OCI-LY1 (cell line): ENCODE measurements around the gene ARHGEF28.

Experiments
- EZH2 ChIP-seq: fragments of 200-600 bp; sonication (generic), shearing (Covaris generic); IDR thresholded peaks from 2 replicates; pipeline ENCODE4 v1.8.0; 2017; ENCODE audit warnings: borderline replicate concordance, mixed run types, mild to moderate bottlenecking, antibody characterized with exemption, low read length, moderate library complexity, mixed read lengths
- TF ChIP-seq, protein P1 (sequence below): fragments of 200-600 bp; sonication (generic), shearing (Covaris generic); IDR thresholded peaks from 2 replicates; pipeline ENCODE4 v1.5.1; 2017; ENCODE audit warnings: mild to moderate bottlenecking, antibody characterized with exemption, low read length, moderate library complexity, mixed read lengths

DNA sequence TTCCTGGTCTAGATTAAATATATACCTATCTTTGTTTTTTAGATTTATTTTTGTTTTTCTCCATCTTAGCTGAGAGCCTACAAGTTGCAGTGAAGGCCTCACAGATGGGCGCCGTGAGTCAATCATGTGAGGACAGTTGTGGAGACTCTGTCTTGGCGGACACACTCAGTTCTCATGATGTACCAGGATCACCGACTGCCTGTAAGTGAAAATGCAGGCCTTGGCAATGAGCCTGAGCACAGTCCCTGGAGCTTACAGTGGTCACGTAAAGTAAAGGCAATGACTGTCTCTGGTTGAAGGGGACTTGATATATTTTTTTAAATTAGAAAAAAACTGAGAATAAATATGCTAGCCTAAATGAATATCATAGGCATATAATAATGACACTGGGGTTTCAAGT, 271.9 kb downstream of the ARHGEF28 start:
- TF ChIP-seq, protein P1, sequence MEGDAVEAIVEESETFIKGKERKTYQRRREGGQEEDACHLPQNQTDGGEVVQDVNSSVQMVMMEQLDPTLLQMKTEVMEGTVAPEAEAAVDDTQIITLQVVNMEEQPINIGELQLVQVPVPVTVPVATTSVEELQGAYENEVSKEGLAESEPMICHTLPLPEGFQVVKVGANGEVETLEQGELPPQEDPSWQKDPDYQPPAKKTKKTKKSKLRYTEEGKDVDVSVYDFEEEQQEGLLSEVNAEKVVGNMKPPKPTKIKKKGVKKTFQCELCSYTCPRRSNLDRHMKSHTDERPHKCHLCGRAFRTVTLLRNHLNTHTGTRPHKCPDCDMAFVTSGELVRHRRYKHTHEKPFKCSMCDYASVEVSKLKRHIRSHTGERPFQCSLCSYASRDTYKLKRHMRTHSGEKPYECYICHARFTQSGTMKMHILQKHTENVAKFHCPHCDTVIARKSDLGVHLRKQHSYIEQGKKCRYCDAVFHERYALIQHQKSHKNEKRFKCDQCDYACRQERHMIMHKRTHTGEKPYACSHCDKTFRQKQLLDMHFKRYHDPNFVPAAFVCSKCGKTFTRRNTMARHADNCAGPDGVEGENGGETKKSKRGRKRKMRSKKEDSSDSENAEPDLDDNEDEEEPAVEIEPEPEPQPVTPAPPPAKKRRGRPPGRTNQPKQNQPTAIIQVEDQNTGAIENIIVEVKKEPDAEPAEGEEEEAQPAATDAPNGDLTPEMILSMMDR, result no peak
- TF ChIP-seq EZH2, result no peak
